ENCODE data around the gene GHRH. TPM values are rescaled to one million over a fixed set of nuclear protein-coding genes. Genes with fewer than 3 reads are reported as not detected.

Gene GHRH
- polyA plus RNA-seq, 4 donors: not detected

DNA sequence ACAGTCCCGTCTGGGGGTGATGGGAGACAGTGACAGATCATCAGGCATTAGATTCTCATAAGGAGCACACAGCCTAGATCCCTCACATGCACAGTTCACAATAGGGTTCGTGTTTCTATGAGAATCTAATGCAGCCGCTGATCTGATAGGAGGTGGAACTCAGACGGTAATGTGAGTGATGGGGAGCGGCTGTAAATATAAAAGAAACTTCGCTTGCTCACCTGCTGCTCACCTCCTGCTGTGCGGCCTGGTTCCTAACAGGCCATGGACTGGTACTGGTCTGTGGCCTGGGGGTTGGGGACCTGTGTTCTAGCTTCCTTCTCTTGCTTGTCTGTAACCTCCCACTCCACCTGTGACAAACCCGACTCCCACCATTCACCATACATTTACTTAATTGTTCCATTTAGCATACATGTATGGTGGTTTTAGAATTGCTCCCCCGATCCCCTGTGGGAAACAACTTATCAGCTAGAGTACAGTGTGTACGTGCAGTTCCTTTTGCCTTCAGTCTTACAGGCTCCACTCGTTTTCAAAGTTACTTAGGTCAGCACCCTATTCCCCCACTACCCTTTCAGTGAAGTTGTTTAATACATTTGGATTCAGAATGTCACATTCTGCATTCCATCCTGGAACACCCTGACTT lies 31.8 kb upstream of the GHRH start:
- no peak for DNase-seq (ENCODE audit: low read depth in 4 of 4, low spot score in 3 of 4)

DNA sequence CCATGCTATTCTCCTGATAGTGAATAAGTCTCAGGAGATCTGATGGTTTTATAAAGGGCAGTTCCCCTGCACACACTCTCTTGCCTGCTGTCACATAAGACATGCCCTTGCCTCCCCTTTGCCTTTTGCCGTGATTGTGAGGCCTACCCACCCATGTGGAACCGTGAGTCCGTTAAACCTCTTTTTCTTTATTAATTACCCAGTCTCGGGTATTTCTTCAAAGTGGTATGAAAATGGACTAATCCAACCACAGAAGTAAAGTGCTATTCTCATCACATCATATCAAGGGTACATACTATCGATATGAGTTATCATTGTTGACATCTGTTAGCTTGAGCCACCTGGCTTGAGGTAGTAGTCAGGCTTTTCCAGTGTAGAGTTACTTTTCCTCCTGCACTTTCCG lies 30.1 kb upstream of the GHRH start:
- DNase-seq (ENCODE audit: low read depth in 4 of 4, low spot score in 3 of 4): no peak

DNA sequence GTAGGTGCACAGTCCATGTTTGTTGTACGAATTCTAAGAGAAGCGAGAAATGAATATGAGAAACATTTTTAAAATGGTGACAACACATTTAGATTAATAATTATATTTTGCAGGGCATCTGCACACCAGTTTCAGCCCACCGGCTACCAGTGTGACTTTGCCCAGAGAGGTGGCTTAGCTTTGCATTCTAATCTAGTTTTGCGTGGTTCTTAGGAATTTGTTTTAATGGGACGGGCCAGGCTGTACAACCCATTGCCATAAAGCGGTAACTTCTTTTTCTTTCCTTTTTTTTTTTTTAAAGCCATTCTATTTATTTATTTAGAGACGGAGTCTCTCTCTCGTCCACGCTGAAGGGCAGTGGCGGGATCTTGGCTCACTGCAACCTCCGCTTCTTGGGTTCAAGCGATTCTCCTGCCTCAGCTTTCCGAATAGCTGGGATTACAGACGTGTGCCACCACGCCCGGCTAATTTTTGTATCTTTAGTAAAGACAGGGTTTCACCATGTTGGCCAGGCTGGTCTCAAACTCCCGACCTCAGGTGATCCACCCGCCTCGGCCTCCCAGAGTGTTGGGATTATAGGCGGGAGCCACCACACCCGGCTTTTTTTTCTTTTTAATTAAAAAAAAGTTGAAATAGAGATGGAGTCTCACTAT lies 28.7 kb upstream of the GHRH start:
- no peak for DNase-seq (ENCODE audit: low read depth in 4 of 4, low spot score in 3 of 4)

DNA sequence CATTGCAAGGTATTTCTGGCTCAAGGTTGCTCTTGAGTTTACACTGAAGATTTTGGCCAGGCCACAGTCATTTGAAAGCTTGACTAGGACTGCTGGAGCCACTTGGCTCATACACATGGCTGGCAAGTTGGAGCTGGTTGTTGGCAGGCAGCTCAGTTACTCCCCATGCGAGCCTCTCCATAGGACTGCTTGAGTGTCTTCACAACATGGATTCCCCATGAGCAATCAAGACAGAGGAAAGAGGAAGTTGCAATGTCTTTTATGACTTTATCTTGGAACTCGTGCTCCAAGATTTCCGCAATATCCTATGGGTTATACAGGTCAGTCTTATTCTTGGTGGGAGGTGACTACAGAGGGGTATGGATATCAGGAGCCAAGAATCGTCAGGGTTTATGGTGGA lies 26.5 kb upstream of the GHRH start:
- DNase-seq (ENCODE audit: low read depth in 4 of 4, low spot score in 3 of 4): no peak

DNA sequence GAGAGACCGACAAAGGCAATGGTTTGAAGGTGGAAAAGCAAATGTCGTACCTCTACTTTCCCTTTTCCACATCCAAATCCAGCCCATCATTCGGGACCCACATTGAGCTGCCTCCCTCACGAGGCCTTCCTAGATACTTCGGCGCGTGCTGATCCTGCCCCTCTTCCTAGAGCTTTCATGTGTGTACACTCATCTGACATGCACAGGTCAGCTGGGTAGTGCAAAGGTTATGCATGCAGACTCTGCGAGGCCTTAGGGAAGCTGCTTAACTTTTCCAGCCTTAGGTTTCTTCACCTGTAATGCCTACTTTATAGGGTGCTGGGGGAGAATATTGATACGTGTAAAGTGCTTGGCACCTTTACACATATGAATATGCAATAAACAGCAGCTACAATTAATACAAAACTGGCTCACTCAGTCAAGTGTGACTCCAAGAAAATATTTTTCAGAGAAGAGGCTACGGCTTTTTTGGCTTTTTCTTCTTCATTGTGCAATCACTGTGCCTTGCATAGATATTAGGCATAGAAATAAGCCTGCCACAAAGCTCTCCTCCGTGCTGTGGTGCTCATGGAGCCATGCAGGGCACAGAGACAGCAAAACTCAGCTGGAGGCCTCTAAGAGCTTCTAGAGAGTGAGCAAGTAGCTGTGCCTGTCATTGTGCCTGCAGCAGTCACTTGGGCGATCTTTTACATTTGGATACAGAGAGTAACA lies 24.2 kb upstream of the GHRH start:
- no peak for DNase-seq (ENCODE audit: low read depth in 4 of 4, low spot score in 3 of 4)

DNA sequence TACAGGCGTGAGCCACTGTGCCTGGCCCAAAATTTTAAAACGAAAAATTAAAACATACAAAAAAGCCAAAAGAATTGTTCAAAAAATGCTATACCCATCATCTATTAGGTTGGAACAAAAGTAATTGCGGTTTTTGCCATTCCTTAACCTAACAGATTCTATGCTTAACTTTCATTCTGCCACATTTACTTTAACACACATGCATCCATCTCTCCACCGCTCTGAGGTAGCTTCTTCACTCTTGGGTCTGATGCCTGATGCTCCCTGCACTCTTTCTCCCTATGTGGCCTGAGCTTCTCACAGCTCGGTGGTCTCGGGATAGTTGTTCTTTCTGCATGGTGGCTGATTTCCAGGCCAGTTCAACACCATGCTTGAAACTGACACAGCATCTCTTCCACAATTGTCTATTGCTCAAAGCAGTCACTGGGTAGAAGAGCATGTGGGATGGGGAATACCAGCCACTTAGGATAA lies 23.1 kb upstream of the GHRH start:
- no peak for DNase-seq (ENCODE audit: low read depth in 4 of 4, low spot score in 3 of 4)

DNA sequence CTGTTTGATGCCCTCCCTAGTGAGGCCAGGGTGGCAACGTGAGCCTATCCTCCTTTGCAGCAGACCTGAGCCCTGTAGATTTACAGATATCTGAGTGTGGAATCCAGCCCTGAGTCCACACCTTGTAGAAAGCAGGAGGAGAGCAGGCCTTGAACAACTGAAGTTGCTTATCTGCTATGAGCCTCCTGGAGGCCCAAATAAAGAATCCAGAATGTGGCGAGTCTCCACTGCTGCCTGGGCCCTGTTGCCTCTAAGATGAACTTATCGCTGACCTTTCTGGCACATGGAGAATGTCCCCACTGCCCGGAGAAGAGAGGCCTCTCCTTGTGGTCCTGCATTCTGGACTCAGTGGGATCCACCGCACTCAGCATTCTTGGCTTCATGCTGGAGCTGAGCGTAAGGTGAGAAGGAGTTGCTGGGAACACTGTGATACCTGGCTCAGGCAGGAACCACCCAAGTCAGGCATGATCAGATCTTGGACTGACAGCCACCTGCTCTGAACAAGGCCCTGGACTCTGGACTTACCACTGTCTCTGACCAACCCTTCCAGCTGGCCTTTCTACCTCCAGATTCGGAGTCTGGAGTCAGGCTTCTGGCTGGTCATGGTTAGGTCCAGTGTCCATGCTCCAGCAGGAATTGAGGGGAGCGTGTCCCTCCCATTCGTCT lies 22.0 kb upstream of the GHRH start:
- DNase-seq (ENCODE audit: low read depth in 4 of 4, low spot score in 3 of 4): no peak

DNA sequence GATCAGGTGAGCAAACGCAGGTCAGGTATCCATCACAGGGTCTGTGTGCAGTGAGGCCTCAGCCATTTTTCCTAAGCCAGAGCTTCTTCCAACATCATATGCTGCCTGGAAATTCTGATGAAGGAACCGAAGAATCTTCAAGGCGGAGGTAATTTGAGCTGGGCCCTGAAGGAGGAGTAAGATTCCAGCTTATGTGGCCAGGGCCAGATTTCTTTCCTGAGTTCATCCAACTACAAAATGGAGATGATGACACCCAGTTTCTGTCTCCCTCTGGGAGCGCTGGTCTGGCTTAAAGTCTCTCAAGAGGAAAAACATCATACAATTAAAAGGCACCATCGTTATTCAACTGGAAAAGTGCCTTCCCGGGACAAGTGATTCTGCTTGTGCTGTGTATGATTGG lies 20.9 kb upstream of the GHRH start:
- no peak for DNase-seq (ENCODE audit: low read depth in 4 of 4, low spot score in 3 of 4)

DNA sequence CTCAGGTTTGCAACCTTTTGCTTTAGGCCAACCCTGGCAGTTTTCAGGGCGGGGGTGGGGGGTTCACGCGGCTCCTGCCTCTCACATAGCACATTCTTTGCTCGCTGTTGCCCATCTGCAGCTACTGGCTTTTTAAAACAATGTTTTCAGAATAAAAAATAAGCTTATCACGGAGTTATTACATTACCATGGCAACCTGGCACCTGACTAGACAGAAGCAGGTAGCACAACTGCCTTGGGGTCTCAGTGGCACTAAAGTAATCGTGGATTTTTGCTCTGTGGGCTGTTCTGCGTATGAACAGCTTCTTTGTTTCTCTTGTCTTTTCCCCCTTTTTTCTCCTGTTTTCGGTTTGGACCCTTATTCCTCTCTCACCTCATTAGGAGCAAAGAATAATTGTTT lies 18.8 kb upstream of the GHRH start:
- DNase-seq (ENCODE audit: low read depth in 4 of 4, low spot score in 3 of 4): no peak

DNA sequence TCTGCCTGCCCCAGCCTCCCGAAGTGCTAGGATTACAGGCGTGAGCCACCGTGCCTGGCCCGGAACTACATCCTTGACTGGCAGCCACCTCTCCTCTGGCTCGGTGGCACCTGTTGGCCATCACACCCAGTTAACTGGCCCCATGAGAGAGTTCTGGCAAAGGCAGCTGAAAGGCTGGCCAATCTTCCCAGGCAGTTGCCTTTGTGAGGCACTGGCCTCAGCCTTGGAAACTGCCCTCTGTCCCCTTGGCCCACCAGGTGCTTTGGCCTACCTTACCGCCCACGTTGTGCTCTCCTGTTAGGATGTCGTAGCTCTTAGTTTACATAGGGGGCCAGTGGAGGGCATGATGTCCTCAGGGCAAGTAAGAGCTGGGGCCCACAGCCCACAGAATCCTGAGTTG lies 18.2 kb upstream of the GHRH start:
- no peak for DNase-seq (ENCODE audit: low read depth in 4 of 4, low spot score in 3 of 4)

DNA sequence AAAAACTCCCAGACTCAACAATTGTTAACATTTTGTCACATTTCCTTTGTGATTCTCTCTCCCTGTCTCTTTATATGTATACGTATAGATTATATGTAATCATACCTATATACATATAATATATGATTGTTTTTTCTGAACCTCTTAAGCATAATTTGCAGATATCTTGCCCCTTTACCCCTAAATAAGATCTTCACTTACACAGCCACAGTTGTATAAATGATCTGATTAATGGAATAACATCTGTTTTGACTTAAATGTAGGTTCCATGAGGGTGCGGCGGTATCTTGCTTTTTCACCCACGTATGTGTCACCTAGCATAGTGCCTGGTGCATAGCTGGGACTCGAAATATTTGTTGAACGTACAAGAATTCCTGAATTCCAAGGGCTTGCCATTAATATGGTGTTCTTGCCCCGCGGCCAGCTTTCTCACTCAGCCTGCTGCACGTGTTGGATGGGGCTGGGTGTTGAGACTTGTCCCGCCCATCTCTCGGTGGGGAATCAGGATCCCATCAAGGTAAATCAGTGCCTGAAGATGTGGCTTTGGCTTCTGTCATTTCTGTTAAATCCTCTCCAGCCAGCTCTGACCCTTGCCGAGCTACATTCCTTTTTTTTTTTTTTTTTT lies 17.5 kb upstream of the GHRH start:
- no peak for DNase-seq (ENCODE audit: low read depth in 4 of 4, low spot score in 3 of 4)

DNA sequence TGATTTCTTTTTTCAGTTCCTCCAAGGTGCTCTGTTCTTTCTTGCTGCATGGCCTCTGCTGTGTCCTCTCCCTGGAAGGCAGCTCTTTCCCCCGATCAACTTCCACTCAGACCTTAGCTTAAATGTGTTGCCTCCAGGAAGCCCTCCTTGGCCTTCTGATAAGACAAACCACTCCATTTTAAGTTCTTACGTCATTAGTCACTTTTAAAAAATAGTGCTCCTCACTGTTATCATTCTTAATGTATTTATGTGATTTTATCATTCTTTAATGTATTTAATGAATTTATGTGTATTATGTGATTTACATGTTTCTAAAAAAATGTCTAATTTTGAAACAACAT lies 15.6 kb upstream of the GHRH start:
- DNase-seq (ENCODE audit: low read depth in 4 of 4, low spot score in 3 of 4): no peak

DNA sequence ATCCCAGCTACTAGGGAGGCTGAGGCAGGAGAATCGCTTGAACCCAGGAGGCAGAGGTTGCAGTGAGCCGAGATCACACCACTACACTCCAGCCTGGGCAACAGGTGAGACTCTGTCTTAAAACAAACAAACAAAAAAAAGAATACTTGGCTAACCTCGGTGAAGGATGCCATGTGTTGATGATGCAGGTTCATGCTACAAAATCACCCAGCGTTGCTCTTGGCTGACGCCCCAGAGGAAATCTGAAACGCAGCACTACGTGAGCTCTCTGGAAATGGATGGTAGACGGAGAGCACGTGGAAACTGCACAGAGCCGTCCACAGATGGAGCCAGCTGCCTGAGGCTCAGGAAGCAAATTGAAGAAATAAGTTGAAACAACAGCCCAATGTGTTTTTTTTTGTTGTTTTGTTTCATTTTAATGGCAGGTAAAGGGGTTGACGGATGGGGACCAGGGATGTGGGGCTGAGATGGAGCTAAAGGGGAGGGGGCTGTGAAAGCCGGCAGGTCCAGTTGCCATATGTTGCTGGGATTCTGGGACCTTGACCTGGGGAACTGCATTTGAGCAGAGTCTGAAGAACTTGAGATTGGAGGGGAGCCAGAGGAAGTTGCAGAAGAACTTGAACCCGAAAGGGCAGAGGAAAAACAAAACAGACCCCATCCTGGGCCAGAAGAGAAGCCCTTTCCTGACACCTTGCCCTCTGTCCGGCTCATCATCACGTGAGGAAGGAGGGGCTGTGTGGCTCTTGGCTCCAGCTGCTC lies 15.1 kb upstream of the GHRH start:
- DNase-seq (ENCODE audit: low read depth in 4 of 4, low spot score in 3 of 4): peak in 3 of 4 donors; percentile 47 to 66 (median 56)

DNA sequence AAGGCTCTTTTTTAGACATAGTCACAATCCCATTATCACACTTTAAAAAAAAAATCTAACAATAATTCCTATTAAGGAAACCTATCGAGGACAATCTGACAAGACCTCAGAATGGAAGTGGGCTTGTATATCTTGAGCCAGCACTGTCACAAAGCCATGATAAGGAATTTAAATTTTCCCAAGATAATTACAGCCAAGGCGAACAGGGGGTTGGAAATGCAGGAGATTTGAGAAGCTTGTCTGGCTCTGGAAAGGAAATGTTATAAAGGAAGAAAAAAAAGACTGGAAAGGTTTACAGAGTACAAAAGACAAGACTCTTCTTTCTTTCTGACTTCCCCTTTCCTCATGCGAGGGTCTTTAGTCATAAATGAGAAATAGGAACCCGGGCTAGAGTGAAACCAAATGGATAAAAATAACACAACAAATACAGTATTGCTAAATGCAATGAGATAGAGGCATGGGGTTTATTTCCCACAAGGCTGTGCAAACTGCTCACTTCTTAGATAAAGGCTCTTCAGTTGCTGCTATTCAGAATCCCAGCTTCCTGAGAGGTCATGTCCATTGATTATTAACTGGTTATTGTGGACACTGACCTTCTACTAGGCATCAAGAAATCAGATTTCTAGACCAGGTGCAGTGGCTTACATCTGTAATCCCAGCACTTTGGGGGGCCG lies 13.4 kb upstream of the GHRH start:
- DNase-seq (ENCODE audit: low read depth in 4 of 4, low spot score in 3 of 4): no peak

DNA sequence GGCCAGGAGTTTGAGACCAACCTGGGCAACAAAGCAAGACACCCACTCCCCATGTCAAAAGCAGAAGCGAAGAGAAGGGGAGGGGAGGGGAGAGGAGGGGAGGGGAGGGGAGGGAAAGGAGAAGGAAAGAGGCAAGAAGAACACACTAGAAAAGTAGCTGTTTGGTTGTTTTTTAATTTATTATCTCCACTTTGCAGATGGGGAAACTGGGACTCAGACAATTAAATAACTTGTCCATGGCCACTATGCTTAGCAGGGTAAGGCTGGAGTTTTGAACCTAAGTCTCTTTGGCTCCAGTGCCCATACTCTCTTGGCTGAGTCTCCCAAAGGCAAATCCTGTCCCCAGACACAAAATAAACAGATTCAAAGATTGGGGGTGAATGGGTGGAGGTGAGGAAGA lies 12.4 kb upstream of the GHRH start:
- DNase-seq (ENCODE audit: low read depth in 4 of 4, low spot score in 3 of 4): no peak

DNA sequence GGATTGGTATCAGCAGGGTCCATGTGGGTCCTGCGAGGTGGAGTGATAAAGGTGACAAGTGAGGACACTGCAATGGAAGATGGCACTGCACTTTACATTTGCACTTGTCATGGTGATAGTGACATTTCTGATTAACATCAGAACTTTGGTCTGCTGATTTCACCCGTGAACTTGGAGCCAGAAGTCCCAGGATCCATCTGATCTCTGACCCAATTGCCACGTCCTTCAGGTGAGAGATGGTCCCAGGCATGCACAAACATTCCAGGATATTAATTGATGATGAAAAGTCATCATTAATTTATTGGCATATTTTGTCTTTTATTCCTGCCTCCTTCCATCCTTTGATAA lies 9.8 kb upstream of the GHRH start:
- no peak for DNase-seq (ENCODE audit: low read depth in 4 of 4, low spot score in 3 of 4)

DNA sequence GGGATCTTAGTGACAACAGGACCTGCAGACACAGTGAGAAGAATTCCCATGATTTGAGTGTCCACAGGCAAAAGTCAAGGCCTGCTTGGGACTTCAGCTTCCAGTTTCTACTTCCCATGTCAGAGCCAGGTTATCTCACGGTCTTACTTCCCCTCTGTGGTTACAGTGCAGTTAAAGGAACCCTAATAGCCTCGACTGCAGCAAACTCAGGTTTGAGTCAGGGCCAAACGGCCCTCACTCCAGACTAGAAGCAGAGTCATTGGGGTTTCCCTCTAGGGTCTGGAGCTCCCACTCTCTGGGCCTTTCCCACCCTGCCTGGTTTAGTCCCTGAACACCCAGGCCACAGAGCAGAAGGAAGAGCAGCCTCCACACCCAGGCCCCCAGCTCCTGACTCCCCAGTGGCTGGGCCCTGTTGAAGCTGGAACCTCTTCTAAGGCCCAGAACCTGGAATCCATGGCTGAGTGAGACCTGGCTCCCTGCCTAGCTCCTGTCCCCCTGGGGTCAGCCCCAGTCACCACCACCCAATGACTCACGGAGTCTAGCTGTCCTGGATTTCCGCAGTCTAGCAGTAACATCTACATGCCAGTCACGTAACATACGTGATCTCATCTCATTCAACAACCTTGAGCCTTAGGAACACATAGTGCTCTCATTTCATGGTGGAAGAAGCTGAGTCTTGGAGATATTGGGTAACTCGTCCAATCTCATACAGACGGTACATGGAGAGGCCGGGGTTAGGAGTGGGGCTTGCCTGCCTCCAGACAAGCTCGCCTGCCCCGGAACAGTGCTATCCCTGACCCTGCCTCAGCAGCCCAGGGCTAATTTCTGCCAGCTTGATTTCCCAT lies 9.2 kb upstream of the GHRH start:
- no peak for DNase-seq (ENCODE audit: low read depth in 4 of 4, low spot score in 3 of 4)

DNA sequence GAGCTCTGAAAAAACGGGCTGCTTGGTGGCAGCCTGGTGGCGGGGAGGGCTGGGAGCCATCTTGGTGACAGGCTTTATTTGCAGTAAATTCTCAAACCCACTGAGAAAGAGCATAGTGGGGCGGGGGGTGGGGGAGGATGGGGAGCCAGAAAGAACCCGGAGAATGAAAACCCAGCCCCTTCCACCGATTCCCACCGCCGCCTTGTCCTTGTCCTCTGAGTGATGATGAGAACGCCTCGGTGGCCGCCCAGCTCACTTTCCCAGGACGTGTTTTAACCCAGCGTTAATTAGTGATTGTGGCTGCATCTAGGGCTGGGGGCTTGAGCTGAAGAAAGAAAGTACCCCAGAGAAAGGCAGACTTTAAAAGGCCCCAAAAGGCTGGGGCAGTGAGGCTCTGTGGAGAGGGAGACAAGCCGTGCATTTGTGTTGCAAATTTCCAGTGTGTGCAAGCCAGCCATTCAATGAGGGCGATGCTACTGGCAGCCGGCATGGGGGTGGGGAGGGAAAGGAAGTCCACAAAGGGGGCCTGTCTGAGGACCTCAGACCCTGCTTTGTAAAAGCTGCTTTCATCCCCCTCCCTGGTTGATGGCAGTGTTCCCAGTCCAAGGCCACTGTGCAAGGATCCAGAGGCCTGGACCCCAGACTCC lies 6.2 kb upstream of the GHRH start:
- DNase-seq (ENCODE audit: low read depth in 4 of 4, low spot score in 3 of 4): no peak

Data from left renal pelvis (tissue), 4 donors.